Esophagus squamous epithelium (tissue), 4 donors: ENCODE data around the gene RNF168.

ENCODE experiments used
- CTCF ChIP-seq, 6 experiments: fragments of 450-650 bp in 4 of 6; fragments of 200-600 bp in 2 of 6; sonication (generic) in 2 of 6; IDR thresholded peaks; one replicate each; pipeline ENCODE4 v1.5.1; 2016 to 2019; ENCODE audit warnings: antibody characterized with exemption in 6 of 6, mild to moderate bottlenecking in 4 of 6, moderate library complexity in 4 of 6
- POLR2A ChIP-seq, 4 donors: fragments of 450-650 bp; IDR thresholded peaks; one replicate each; pipeline ENCODE4 v1.6.1; 2017; ENCODE audit warnings: antibody characterized with exemption in 4 of 4, mild to moderate bottlenecking in 4 of 4, moderate library complexity in 3 of 4

GRCh38 chr3:196454935-196455334, 48.6 kb downstream of the RNF168 start:
- TF ChIP-seq CTCF (IDR thresholded peaks at IDR 0.05) (no peak), POLR2A (IDR thresholded peaks at IDR 0.05) (no peak)
